HCT116 (cell line): Measurements from ENCODE around the gene CA7. TPM values are rescaled to one million over a fixed set of nuclear protein-coding genes. Genes with fewer than 3 reads are reported as not detected.

Source experiments
- ATAC-seq: fragments of 200-7000 bp; cut with Tn5 transposase; 2 replicates; pipeline ENCODE4 v1.9.1; 2020; ENCODE audit warnings: mild to moderate bottlenecking, moderate library complexity
- BruUV-seq: library from RNA; stranded (reverse); fragments of 400-500 nt; replicated peaks from 2 replicates; lab custom pipeline; 2021; lab: Mats Ljungman, UMichigan
- CTCF ChIA-PET: fragments of 300-600 bp; sonication (Branson Sonifier 250); formaldehyde crosslinking; loops from one replicate; lab custom pipeline; 2021; ENCODE audit warnings: antibody characterized with exemption; lab: Charles Lee
- POLR2A ChIA-PET: fragments of 300-600, 350-600 bp; sonication (Branson Sonifier 250); formaldehyde crosslinking; loops from one replicate; lab custom pipeline; 2021; ENCODE audit warnings: antibody characterized with exemption; lab: Charles Lee
- RAD21 ChIA-PET, 2 experiments: fragments of 300-600 bp; sonication (Branson Sonifier 250); formaldehyde crosslinking; loops; one replicate each; lab custom pipeline; 2023; ENCODE audit warnings: low total read pairs in 2 of 2; ENCODE audit not compliant: uncharacterized antibody in 2 of 2, unreplicated experiment in 2 of 2, low non-redundant PET in 1 of 2; lab: Charles Lee
- DNase-seq: peaks from one replicate; pipeline ENCODE4 v3.0.0-alpha.2; 2010; ENCODE audit warnings: low read depth, low spot score
- H2AFZ ChIP-seq: fragments of 200-600 bp; shearing (Covaris generic), sonication (generic); 2 replicates; pipeline ENCODE4 v1.6.1; 2017; ENCODE audit warnings: low read depth, mixed run types, mixed read lengths, antibody characterized with exemption, low read length; ENCODE audit not compliant: poor library complexity, severe bottlenecking
- H3K27ac ChIP-seq: 2 replicates; pipeline ENCODE4 v1.5.1; 2012; ENCODE audit warnings: low read depth, low read length
- H3K27me3 ChIP-seq: fragments of 200-600 bp; sonication (generic); 2 replicates; pipeline ENCODE4 v1.6.1; 2016; ENCODE audit warnings: mixed run types, low read length, mixed read lengths; ENCODE audit not compliant: insufficient read depth
- H3K36me3 ChIP-seq, 2 experiments: fragments of 200-500 bp in 1 of 2; fragments of 200-600 bp in 1 of 2; sonication (Bioruptor generic) in 1 of 2; sonication (generic) in 1 of 2; 2 replicates each; pipeline versions ENCODE4 v1.5.1 to v1.6.1; 2014 to 2016; ENCODE audit warnings: low read length in 2 of 2, inconsistent platforms in 1 of 2, mixed read lengths in 1 of 2, mixed run types in 1 of 2; ENCODE audit not compliant: insufficient read depth in 2 of 2, control insufficient read depth in 1 of 2
- H3K4me1 ChIP-seq, 2 experiments: fragments of 200-600 bp in 1 of 2; sonication (generic) in 1 of 2; 2 replicates each; pipeline versions ENCODE4 v1.5.1 to v1.6.1; 2012 to 2017; ENCODE audit warnings: low read length in 2 of 2, inconsistent platforms in 1 of 2, mild to moderate bottlenecking in 1 of 2, mixed read lengths in 1 of 2, mixed run types in 1 of 2, moderate library complexity in 1 of 2; ENCODE audit not compliant: insufficient read depth in 2 of 2, control insufficient read depth in 1 of 2
- H3K4me2 ChIP-seq: fragments of 200-600 bp; sonication (generic); 2 replicates; pipeline ENCODE4 v1.6.1; 2017; ENCODE audit warnings: mixed run types, low read length, mixed read lengths
- H3K4me3 ChIP-seq, 2 experiments: fragments of 200-600 bp in 1 of 2; sonication (generic) in 1 of 2; replicated peaks in 1 of 2; 2 replicates each; pipeline ENCODE4 v1.5.1; 2011 to 2016; ENCODE audit warnings: low read length in 2 of 2, control low read depth in 1 of 2, low read depth in 1 of 2, mild to moderate bottlenecking in 1 of 2, mixed read lengths in 1 of 2, mixed run types in 1 of 2
- H3K79me2 ChIP-seq: fragments of 200-600 bp; sonication (generic); 2 replicates; pipeline ENCODE4 v1.6.1; 2017; ENCODE audit warnings: mild to moderate bottlenecking, mixed run types, low read length, moderate library complexity, mixed read lengths; ENCODE audit not compliant: insufficient read depth
- H3K9ac ChIP-seq: fragments of 200-600 bp; sonication (generic); 2 replicates; pipeline ENCODE4 v1.6.1; 2016; ENCODE audit warnings: low read length, mixed read lengths
- H3K9me2 ChIP-seq: fragments of 200-600 bp; sonication (generic), shearing (Covaris generic); 2 replicates; pipeline ENCODE4 v1.6.1; 2017; ENCODE audit warnings: mixed run types, mild to moderate bottlenecking, moderate library complexity; ENCODE audit not compliant: insufficient read depth
- H3K9me3 ChIP-seq, 2 experiments: fragments of 200-500 bp in 1 of 2; fragments of 200-600 bp in 1 of 2; sonication (Bioruptor generic) in 1 of 2; sonication (generic) in 1 of 2; 2 replicates each; pipeline ENCODE4 v1.6.1; 2014 to 2017; ENCODE audit warnings: low read length in 2 of 2, mixed read lengths in 2 of 2, inconsistent platforms in 1 of 2, low read depth in 1 of 2, mild to moderate bottlenecking in 1 of 2, mixed run types in 1 of 2, moderate library complexity in 1 of 2; ENCODE audit not compliant: control insufficient read depth in 1 of 2, insufficient read depth in 1 of 2
- H4K20me1 ChIP-seq: fragments of 200-600 bp; sonication (generic), shearing (Covaris generic); 2 replicates; pipeline ENCODE4 v1.6.1; 2017; ENCODE audit warnings: mixed run types, mild to moderate bottlenecking, moderate library complexity; ENCODE audit not compliant: insufficient read depth
- ATF3 ChIP-seq: IDR thresholded peaks from 2 replicates; pipeline ENCODE4 v1.6.1; 2012
- CEBPB ChIP-seq: IDR thresholded peaks from 2 replicates; pipeline ENCODE4 v1.6.1; 2012; ENCODE audit warnings: low read depth
- CTCF ChIP-seq, 3 experiments: fragments of 200-600 bp in 1 of 3; sonication (generic) in 1 of 3; IDR thresholded peaks in 2 of 3; conservative IDR thresholded peaks in 1 of 3; 2 replicates each; pipeline ENCODE4 v1.5.1; 2012 to 2017; ENCODE audit warnings: low read depth in 2 of 3, low read length in 2 of 3, antibody characterized with exemption in 1 of 3, borderline replicate concordance in 1 of 3, control low read depth in 1 of 3, mild to moderate bottlenecking in 1 of 3, mixed read lengths in 1 of 3, mixed run types in 1 of 3, moderate library complexity in 1 of 3; ENCODE audit not compliant: insufficient read depth in 1 of 3
- EZH2 ChIP-seq: fragments of 200-600 bp; sonication (generic); IDR thresholded peaks from 2 replicates; pipeline ENCODE4 v1.6.1; 2017; ENCODE audit warnings: antibody characterized with exemption, mixed run types
- JUND ChIP-seq: IDR thresholded peaks from 2 replicates; pipeline ENCODE4 v1.6.1; 2012
- POLR2A ChIP-seq: IDR thresholded peaks from 2 replicates; pipeline ENCODE4 v1.7.0; 2011; ENCODE audit warnings: borderline replicate concordance; ENCODE audit not compliant: insufficient read depth, insufficient read length; ENCODE audit errors: extremely low read depth
- REST ChIP-seq: IDR thresholded peaks from 2 replicates; pipeline ENCODE4 v1.6.1; 2012; ENCODE audit warnings: low read depth
- TCF7L2 ChIP-seq: IDR thresholded peaks from 2 replicates; pipeline ENCODE4 v1.7.0; 2011; ENCODE audit warnings: borderline replicate concordance, inconsistent platforms; ENCODE audit not compliant: insufficient read depth, insufficient read length; ENCODE audit errors: extremely low read depth
- ZFX ChIP-seq: fragments of 450-650 bp; IDR thresholded peaks from 2 replicates; pipeline ENCODE4 v1.6.1; 2017
- intact Hi-C: fragments of 100-400 bp; cut with micrococcal nuclease; formaldehyde crosslinking; loops from 2 replicates; pipeline ENCODE4 v1.10.0; 2022
- total RNA-seq: library from RNA; stranded (reverse); gene quantifications from one replicate; pipeline ENCODE4 v1.2.1, GENCODE V29; 2021; ENCODE audit not compliant: unreplicated experiment
- TF ChIP-seq, protein P1 (sequence below): IDR thresholded peaks from 2 replicates; pipeline ENCODE4 v1.6.1; 2012

Gene CA7
- total RNA-seq, 1 experiment from 2014 or later: not detected

- intact Hi-C loops: no loop called here
- Histone ChIP-seq H3K27me3 (no peaks in the 10 kb centered on the region), H4K20me1 (no peaks in the 10 kb centered on the region), H3K27ac (no peak overlapping the region), H3K36me3 (no peaks in the 10 kb centered on the region), H3K9me2 (no peaks in the 10 kb centered on the region), H2AFZ (no peak overlapping the region), H3K4me1 (peaks cover 7 to 16% of the 10 kb centered on the region in 2 experiments; a peak in 3 of 4 replicates), H3K4me3 (no peak overlapping the region), H3K4me2 (peak overlapping the region; percentile 17; the same call in 1 of the 2 replicates), H3K9ac (no peak overlapping the region), H3K79me2 (no peaks in the 10 kb centered on the region), H3K9me3 (no peaks in the 10 kb centered on the region)
- ATAC-seq: no peak; the same call in none of the 2 replicates
- BruUV-seq: no TSS peak
- ChIA-PET CTCF (interaction anchor here (0.6 to 3.7 kb wide), 2 partner anchors 12 to 21 kb away, joined by 5 to 29 read pairs; partner anchors contain the start of gene NAE1), POLR2A (no interaction called here), RAD21 (no interaction called here)
- no peak for TF ChIP-seq TCF7L2
- TF ChIP-seq ATF3: no peak
- TF ChIP-seq, protein P1, sequence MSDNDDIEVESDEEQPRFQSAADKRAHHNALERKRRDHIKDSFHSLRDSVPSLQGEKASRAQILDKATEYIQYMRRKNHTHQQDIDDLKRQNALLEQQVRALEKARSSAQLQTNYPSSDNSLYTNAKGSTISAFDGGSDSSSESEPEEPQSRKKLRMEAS: peak; percentile 38; the same call in 1 of the 2 replicates
- DNase-seq: no peak
Observed at GRCh38 chr16:66842765-66843164, 1.4 kb upstream of the CA7 start.

DNA sequence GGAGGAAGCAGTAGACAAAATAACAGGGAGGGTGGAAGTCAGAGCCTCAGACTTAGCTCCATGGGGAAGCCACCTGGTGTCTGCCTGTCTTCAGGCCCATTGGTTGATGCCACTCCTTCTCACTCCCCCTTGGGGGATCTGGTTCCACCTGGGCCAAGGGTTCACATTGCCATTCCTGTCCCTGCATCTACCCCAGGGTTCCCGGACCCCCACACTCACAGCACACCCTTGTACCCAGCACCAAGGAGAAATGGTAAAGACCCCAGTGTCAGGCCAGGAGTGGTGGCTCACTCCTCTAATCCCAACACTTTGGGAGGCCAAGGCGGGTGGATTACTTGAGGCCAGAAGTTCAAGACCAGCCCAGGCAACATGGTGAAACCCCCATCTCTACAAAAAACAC, 1.0 kb upstream of the CA7 start:
- Histone ChIP-seq H3K4me3 (no peak overlapping the region), H3K4me1 (peaks cover 7 to 16% of the 10 kb centered on the region in 2 experiments; a peak in 3 of 4 replicates), H3K9me2 (no peaks in the 10 kb centered on the region), H4K20me1 (no peaks in the 10 kb centered on the region), H3K27me3 (no peaks in the 10 kb centered on the region), H3K4me2 (no peak overlapping the region), H3K79me2 (no peaks in the 10 kb centered on the region), H3K36me3 (no peaks in the 10 kb centered on the region), H3K27ac (no peak overlapping the region), H3K9ac (no peak overlapping the region), H3K9me3 (no peaks in the 10 kb centered on the region), H2AFZ (no peak overlapping the region)
- DNase-seq (no peak), ATAC-seq (no peak)
- intact Hi-C loops: no loop called here
- RAD21 ChIA-PET: no interaction called here
- TF ChIP-seq POLR2A (no peak), EZH2 (no peak), CTCF (IDR thresholded peaks at IDR 0.05 in 2 of 3, conservative IDR thresholded peaks at IDR 0.05 in 1 of 3; ENCODE audit: borderline replicate concordance in 1 of 3, insufficient read depth in 1 of 3, low read depth in 2 of 3, low read length in 2 of 3) (no peak), CEBPB (no peak), ZFX (no peak), REST (no peak), JUND (no peak)
- TF ChIP-seq, protein P1: no peak
- CTCF ChIA-PET: interaction anchor here (3.7 kb wide), 1 partner anchor 13 kb away, joined by 29 read pairs; the partner anchor contains the start of gene NAE1
- no TSS peak for BruUV-seq
- POLR2A ChIA-PET: no interaction called here
